ENCODE data around the gene PHF21B.

GRCh38 chr22:44969817-44970216 is 40.0 kb downstream of the PHF21B start:
- TF ChIP-seq CTCF (IDR thresholded peaks at IDR 0.05; ENCODE audit: extremely low read depth in 1 of 2, insufficient read depth in 1 of 2, low read depth in 1 of 2, low read length in 2 of 2) (no peak), POLR2A (IDR thresholded peaks at IDR 0.05; ENCODE audit: low read depth, low read length) (no peak), FOS (IDR thresholded peaks at IDR 0.05; ENCODE audit: borderline replicate concordance, insufficient read depth, low read length) (no peak), EZH2 (IDR thresholded peaks at IDR 0.05; ENCODE audit: borderline replicate concordance, low read depth, low read length, severe bottlenecking) (no peak)
- TF ChIP-seq, protein P1, sequence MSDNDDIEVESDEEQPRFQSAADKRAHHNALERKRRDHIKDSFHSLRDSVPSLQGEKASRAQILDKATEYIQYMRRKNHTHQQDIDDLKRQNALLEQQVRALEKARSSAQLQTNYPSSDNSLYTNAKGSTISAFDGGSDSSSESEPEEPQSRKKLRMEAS (IDR thresholded peaks at IDR 0.05; ENCODE audit: insufficient read depth, insufficient read length) = no peak
